Measurements from ENCODE around the gene BRME1. TPM values are rescaled to one million over a fixed set of nuclear protein-coding genes. Genes with fewer than 3 reads are reported as not detected.
A peak's percentile ranks its signal among the peaks of the same experiment; 100 is the strongest.

Gene BRME1
- total RNA-seq, 1 donor from 2014 or later = 0.68 TPM

- Histone ChIP-seq H2AFZ (ENCODE audit: low read depth, low read length) (no peak overlapping the region), H3K9ac (ENCODE audit: low read length) (peak overlapping the region; percentile 98), H3K4me2 (ENCODE audit: low read length) (peak overlapping the region; percentile 84), H3K4me3 (ENCODE audit: insufficient read depth, low read depth, low read length) (peak overlapping the region; percentile 49), H3K9me3 (ENCODE audit: insufficient read depth, low read depth, low read length) (no peaks in the 10 kb centered on the region), H3K4me1 (ENCODE audit: insufficient read depth, low read length) (peaks cover 66% of the 10 kb centered on the region), H3K27me3 (ENCODE audit: insufficient read depth, low read length) (no peaks in the 10 kb centered on the region), H3K36me3 (ENCODE audit: insufficient read depth, low read length) (no peaks in the 10 kb centered on the region), H3K27ac (ENCODE audit: low read depth, low read length) (peak overlapping the region; percentile 100), H3K79me2 (ENCODE audit: insufficient read depth, low read length) (peaks cover 15% of the 10 kb centered on the region), H4K20me1 (ENCODE audit: insufficient read depth, low read length) (no peaks in the 10 kb centered on the region)
- Mint-ChIP-seq H3K4me1 (ENCODE audit: low read depth, unreplicated experiment) (peaks cover 24% of the 10 kb centered on the region), H3K36me3 (ENCODE audit: low read depth, unreplicated experiment) (no peaks in the 10 kb centered on the region), H3K4me3 (ENCODE audit: unreplicated experiment) (no peak overlapping the region), H3K27me3 (ENCODE audit: low read depth, unreplicated experiment) (no peaks in the 10 kb centered on the region), H3K27ac (ENCODE audit: unreplicated experiment) (peak overlapping the region; percentile 100), H3K9me3 (ENCODE audit: unreplicated experiment) (no peaks in the 10 kb centered on the region)
- TF ChIP-seq EZH2 (IDR thresholded peaks at IDR 0.05; ENCODE audit: insufficient read depth, low read length) (no peak), CTCF (IDR thresholded peaks at IDR 0.05; ENCODE audit: insufficient read depth, low read depth, low read length) (no peak)
- FAIRE-seq (no peak), DNase-seq (ENCODE audit: low read depth) (peak; percentile 82)
These were observed 58.2 kb downstream of the BRME1 start for GRCh38 chr19:13847407-13848339.

- TF ChIP-seq CTCF (IDR thresholded peaks at IDR 0.05; ENCODE audit: insufficient read depth, low read depth, low read length) = no peak
- TF ChIP-seq EZH2 (IDR thresholded peaks at IDR 0.05; ENCODE audit: insufficient read depth, low read length) = no peak
- Mint-ChIP-seq H3K36me3 (ENCODE audit: low read depth, unreplicated experiment) (no peaks in the 10 kb centered on the region), H3K9me3 (ENCODE audit: unreplicated experiment) (no peaks in the 10 kb centered on the region), H3K4me3 (ENCODE audit: unreplicated experiment) (peak overlapping the region; percentile 65), H3K4me1 (ENCODE audit: low read depth, unreplicated experiment) (peaks cover 22% of the 10 kb centered on the region), H3K27ac (ENCODE audit: unreplicated experiment) (peak overlapping the region; percentile 100), H3K27me3 (ENCODE audit: low read depth, unreplicated experiment) (no peaks in the 10 kb centered on the region)
- Histone ChIP-seq H3K27ac (ENCODE audit: low read depth, low read length) (peak overlapping the region; percentile 100), H3K27me3 (ENCODE audit: insufficient read depth, low read length) (no peaks in the 10 kb centered on the region), H4K20me1 (ENCODE audit: insufficient read depth, low read length) (peaks cover 6% of the 10 kb centered on the region), H3K4me2 (ENCODE audit: low read length) (peak overlapping the region; percentile 84), H3K4me1 (ENCODE audit: insufficient read depth, low read length) (peaks cover 58% of the 10 kb centered on the region), H2AFZ (ENCODE audit: low read depth, low read length) (no peak overlapping the region), H3K4me3 (ENCODE audit: insufficient read depth, low read depth, low read length) (peak overlapping the region; percentile 49), H3K9ac (ENCODE audit: low read length) (peak overlapping the region; percentile 98), H3K79me2 (ENCODE audit: insufficient read depth, low read length) (peaks cover 21% of the 10 kb centered on the region), H3K9me3 (ENCODE audit: insufficient read depth, low read depth, low read length) (no peaks in the 10 kb centered on the region), H3K36me3 (ENCODE audit: insufficient read depth, low read length) (no peaks in the 10 kb centered on the region)
- DNase-seq (ENCODE audit: low read depth) (peak; percentile 91), FAIRE-seq (no peak)
These were observed 59.1 kb downstream of the BRME1 start for GRCh38 chr19:13846557-13847406.
